GM23338 (cell line): ENCODE results near the gene CIB1. TPM values are rescaled to one million over a fixed set of nuclear protein-coding genes. Genes with fewer than 3 reads are reported as not detected.

Experiments
- ATAC-seq: fragments of 200-7000 bp; cut with Tn5 transposase; 3 replicates; pipeline ENCODE4 v1.9.1; 2020
- DNase-seq: peaks from one replicate; pipeline ENCODE4 v3.0.0-alpha.2; 2015; ENCODE audit warnings: low spot score
- H2AFZ ChIP-seq: fragments of 200-600 bp; sonication (generic); 2 replicates; pipeline ENCODE4 v1.8.0; 2016; ENCODE audit warnings: antibody characterized with exemption, mild to moderate bottlenecking, moderate library complexity
- H3F3A ChIP-seq: fragments of 200-600 bp; sonication (generic); replicated peaks from 2 replicates; pipeline ENCODE4 v1.8.0; 2017; ENCODE audit warnings: antibody characterized with exemption, mixed run types, low read depth
- H3K27ac ChIP-seq: fragments of 200-600 bp; sonication (generic); 2 replicates; pipeline ENCODE4 v1.6.1; 2016; ENCODE audit warnings: low read depth
- H3K27me3 ChIP-seq: fragments of 200-600 bp; sonication (generic); 2 replicates; pipeline ENCODE4 v1.8.0; 2016; ENCODE audit warnings: mild to moderate bottlenecking, mixed run types, moderate library complexity; ENCODE audit not compliant: insufficient read depth
- H3K36me3 ChIP-seq: fragments of 200-600 bp; sonication (generic); 2 replicates; pipeline ENCODE4 v1.8.0; 2016; ENCODE audit warnings: mild to moderate bottlenecking; ENCODE audit not compliant: insufficient read depth
- H3K4me1 ChIP-seq: fragments of 200-600 bp; sonication (generic); 2 replicates; pipeline ENCODE4 v1.8.0; 2016; ENCODE audit warnings: mild to moderate bottlenecking, moderate library complexity; ENCODE audit not compliant: insufficient read depth
- H3K4me2 ChIP-seq: fragments of 200-600 bp; sonication (generic); 2 replicates; pipeline ENCODE4 v1.7.1; 2017; ENCODE audit warnings: mixed run types
- H3K4me3 ChIP-seq: fragments of 200-600 bp; sonication (generic); 2 replicates; pipeline ENCODE4 v1.6.1; 2016; ENCODE audit warnings: mixed run types
- H3K79me2 ChIP-seq: fragments of 200-600 bp; sonication (generic); replicated peaks from 2 replicates; pipeline ENCODE4 v1.8.0; 2017; ENCODE audit warnings: mild to moderate bottlenecking; ENCODE audit not compliant: insufficient read depth
- H3K9me2 ChIP-seq: fragments of 200-600 bp; sonication (generic); 2 replicates; pipeline ENCODE4 v1.8.0; 2017; ENCODE audit not compliant: insufficient read depth
- H4K20me1 ChIP-seq: fragments of 200-600 bp; sonication (generic); replicated peaks from 2 replicates; pipeline ENCODE4 v1.8.0; 2017; ENCODE audit warnings: mild to moderate bottlenecking; ENCODE audit not compliant: insufficient read depth
- H3K27ac Mint-ChIP-seq: 2 replicates; pipeline ENCODE4 v1.8.0; 2020; ENCODE audit warnings: inconsistent platforms, mild to moderate bottlenecking, moderate library complexity, mixed read lengths
- H3K27me3 Mint-ChIP-seq: 3 replicates; pipeline ENCODE4 v1.8.0; 2022; ENCODE audit warnings: low read depth, mild to moderate bottlenecking, moderate library complexity, mixed read lengths, inconsistent platforms; ENCODE audit not compliant: insufficient read depth, poor library complexity
- H3K36me3 Mint-ChIP-seq: 3 replicates; pipeline ENCODE4 v1.8.0; 2021; ENCODE audit warnings: low read depth, mild to moderate bottlenecking, inconsistent platforms, moderate library complexity, mixed read lengths
- H3K4me1 Mint-ChIP-seq: 3 replicates; pipeline ENCODE4 v1.8.0; 2020; ENCODE audit warnings: mild to moderate bottlenecking, inconsistent platforms, mixed read lengths
- H3K4me3 Mint-ChIP-seq: 3 replicates; pipeline ENCODE4 v1.8.0; 2021; ENCODE audit warnings: moderate library complexity, mild to moderate bottlenecking, inconsistent platforms, mixed read lengths
- H3K9me3 Mint-ChIP-seq: 3 replicates; pipeline ENCODE4 v1.8.0; 2020; ENCODE audit warnings: moderate library complexity, mild to moderate bottlenecking, inconsistent platforms, mixed read lengths
- CREB1 ChIP-seq: fragments of 250-450 bp; sonication (Bioruptor Pico); IDR thresholded peaks from 2 replicates; pipeline ENCODE4 v1.5.0; 2020; ENCODE audit warnings: low read depth, mild to moderate bottlenecking, moderate library complexity
- CTCF ChIP-seq, 2 experiments: fragments of 200-600 bp in 1 of 2; sonication (generic) in 1 of 2; conservative IDR thresholded peaks; 2 replicates each; pipeline versions ENCODE4 v1.5.1 to v1.6.1; 2016 to 2017; ENCODE audit warnings: antibody characterized with exemption in 2 of 2, low read depth in 2 of 2, mild to moderate bottlenecking in 2 of 2, moderate library complexity in 1 of 2
- EZH2 ChIP-seq: fragments of 200-600 bp; sonication (generic); IDR thresholded peaks from one replicate; pipeline ENCODE4 v1.8.0; 2017; ENCODE audit warnings: antibody characterized with exemption, mild to moderate bottlenecking, low read depth; ENCODE audit not compliant: unreplicated experiment
- EZH2phosphoT487 ChIP-seq: fragments of 200-600 bp; sonication (generic); IDR thresholded peaks from one replicate; pipeline ENCODE4 v1.8.1; 2018; ENCODE audit warnings: antibody characterized with exemption; ENCODE audit not compliant: unreplicated experiment
- JUNB ChIP-seq: IDR thresholded peaks from one replicate; pipeline ENCODE4 v1.6.1; 2016; ENCODE audit warnings: antibody characterized with exemption; ENCODE audit not compliant: unreplicated experiment
- NANOG ChIP-seq: IDR thresholded peaks from 2 replicates; pipeline ENCODE4 v1.6.1; 2016; ENCODE audit warnings: antibody characterized with exemption, borderline replicate concordance
- POLR2AphosphoS5 ChIP-seq: IDR thresholded peaks from 2 replicates; pipeline ENCODE4 v1.6.1; 2016; ENCODE audit warnings: antibody characterized with exemption, low read depth
- REST ChIP-seq: IDR thresholded peaks from one replicate; pipeline ENCODE4 v1.6.1; 2018; ENCODE audit warnings: antibody characterized with exemption; ENCODE audit not compliant: unreplicated experiment
- STAT1 ChIP-seq: IDR thresholded peaks from one replicate; pipeline ENCODE4 v1.6.1; 2016; ENCODE audit warnings: antibody characterized with exemption; ENCODE audit not compliant: unreplicated experiment
- ZNF114 ChIP-seq: fragments of 250-450 bp; sonication (Bioruptor Pico); IDR thresholded peaks from 2 replicates; pipeline ENCODE4 v1.5.0; 2020; ENCODE audit warnings: mild to moderate bottlenecking, moderate library complexity
- ZNF331 ChIP-seq: fragments of 250-450 bp; sonication (Bioruptor Pico); IDR thresholded peaks from 2 replicates; pipeline ENCODE4 v1.5.0; 2020; ENCODE audit warnings: low read depth, mild to moderate bottlenecking, moderate library complexity
- ZNF462 ChIP-seq: fragments of 250-450 bp; sonication (Bioruptor Pico); IDR thresholded peaks from 2 replicates; pipeline ENCODE4 v1.5.0; 2020; ENCODE audit warnings: mild to moderate bottlenecking, moderate library complexity
- polyA plus RNA-seq: library from polyadenylated mRNA; unstranded; fragments of >200 nt; fragmentation: Nextera tagmentation; extraction: Ambion mirVana; gene quantifications from 2 replicates; pipeline ENCODE4 v1.2.1, GENCODE V29; 2016
- total RNA-seq: library from RNA; depleted of rRNA; stranded (reverse); fragments of >200 nt; shearing (Covaris generic); gene quantifications from 2 replicates; pipeline ENCODE4 v1.2.3, GENCODE V29; 2014
- TF ChIP-seq, protein P1 (sequence below): IDR thresholded peaks from 2 replicates; pipeline ENCODE4 v1.6.1; 2016; ENCODE audit warnings: antibody characterized with exemption

CIB1 gene
- total and polyA plus RNA-seq, 2 experiments from 2014 or later = 9.8 to 35.9 TPM

GRCh38 chr15:90213122-90213817 is 20.5 kb downstream of the CIB1 start:
- Mint-ChIP-seq H3K36me3 (peaks cover 6% of the 10 kb centered on the region; the same call in 2 of the 3 replicates), H3K9me3 (no peaks in the 10 kb centered on the region), H3K27ac (peak overlapping the region; percentile 52; the same call in 1 of the 2 replicates), H3K4me3 (no peak overlapping the region), H3K27me3 (peaks cover 13% of the 10 kb centered on the region), H3K4me1 (peaks cover 16% of the 10 kb centered on the region)
- peak; percentile 30 for ATAC-seq
- no peak overlapping the region for H3K4me3 ChIP-seq
- peaks cover 13% of the 10 kb centered on the region for H4K20me1 ChIP-seq
- H2AFZ ChIP-seq = no peak overlapping the region
- peaks cover 31% of the 10 kb centered on the region for H3K79me2 ChIP-seq
- no peaks in the 10 kb centered on the region for H3F3A ChIP-seq
- H3K4me1 ChIP-seq = no peaks in the 10 kb centered on the region
- H3K27ac ChIP-seq = peak overlapping the region; percentile 78
- 0 out of 2 replicates have a peak, but pooled peaks cover 3% of the 10 kb centered on the region for H3K36me3 ChIP-seq
- no peak overlapping the region for H3K4me2 ChIP-seq
- H3K27me3 ChIP-seq = no peaks in the 10 kb centered on the region
- no peaks in the 10 kb centered on the region for H3K9me2 ChIP-seq
- TF ChIP-seq CTCF (conservative IDR thresholded peaks at IDR 0.05; ENCODE audit: low read depth in 2 of 2) = no peak
- no peak for TF ChIP-seq ZNF462 (CRISPR knock-in tag)
- no peak for TF ChIP-seq ZNF331
- no peak for TF ChIP-seq POLR2AphosphoS5
- TF ChIP-seq ZNF114 (CRISPR knock-in tag) = no peak
- TF ChIP-seq CREB1 (CRISPR knock-in tag) = no peak
- TF ChIP-seq REST = no peak
- TF ChIP-seq, protein P1, sequence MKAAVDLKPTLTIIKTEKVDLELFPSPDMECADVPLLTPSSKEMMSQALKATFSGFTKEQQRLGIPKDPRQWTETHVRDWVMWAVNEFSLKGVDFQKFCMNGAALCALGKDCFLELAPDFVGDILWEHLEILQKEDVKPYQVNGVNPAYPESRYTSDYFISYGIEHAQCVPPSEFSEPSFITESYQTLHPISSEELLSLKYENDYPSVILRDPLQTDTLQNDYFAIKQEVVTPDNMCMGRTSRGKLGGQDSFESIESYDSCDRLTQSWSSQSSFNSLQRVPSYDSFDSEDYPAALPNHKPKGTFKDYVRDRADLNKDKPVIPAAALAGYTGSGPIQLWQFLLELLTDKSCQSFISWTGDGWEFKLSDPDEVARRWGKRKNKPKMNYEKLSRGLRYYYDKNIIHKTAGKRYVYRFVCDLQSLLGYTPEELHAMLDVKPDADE = no peak
- TF ChIP-seq EZH2 = no peak
- no peak for TF ChIP-seq STAT1
- TF ChIP-seq NANOG = no peak
- no peak for TF ChIP-seq JUNB
- no peak for TF ChIP-seq EZH2phosphoT487
- DNase-seq = no peak
